HUES48 (cell line): ENCODE measurements around the gene ARMC9.

Experiments
- H3K27ac ChIP-seq: one replicate; pipeline ENCODE4 v1.7.0; 2013; ENCODE audit warnings: low read depth, low read length, inconsistent platforms
- H3K27me3 ChIP-seq: 2 replicates; pipeline ENCODE4 v1.6.1; 2013; ENCODE audit warnings: mild to moderate bottlenecking, low read length; ENCODE audit not compliant: control insufficient read depth, insufficient read depth
- H3K36me3 ChIP-seq: 2 replicates; pipeline ENCODE4 v1.6.1; 2013; ENCODE audit warnings: low read length; ENCODE audit not compliant: control insufficient read depth, insufficient read depth
- H3K4me1 ChIP-seq: 2 replicates; pipeline ENCODE4 v1.6.1; 2013; ENCODE audit warnings: mild to moderate bottlenecking, low read length; ENCODE audit not compliant: control insufficient read depth, insufficient read depth
- H3K4me3 ChIP-seq: 2 replicates; pipeline ENCODE4 v1.5.1; 2013; ENCODE audit warnings: mild to moderate bottlenecking, low read depth, low read length
- H3K9ac ChIP-seq: 2 replicates; pipeline ENCODE4 v1.6.1; 2013; ENCODE audit warnings: mild to moderate bottlenecking, low read depth, low read length, moderate library complexity
- H3K9me3 ChIP-seq: 2 replicates; pipeline ENCODE4 v1.6.1; 2013; ENCODE audit warnings: low read length; ENCODE audit not compliant: control insufficient read depth, insufficient read depth

ARMC9 gene

DNA sequence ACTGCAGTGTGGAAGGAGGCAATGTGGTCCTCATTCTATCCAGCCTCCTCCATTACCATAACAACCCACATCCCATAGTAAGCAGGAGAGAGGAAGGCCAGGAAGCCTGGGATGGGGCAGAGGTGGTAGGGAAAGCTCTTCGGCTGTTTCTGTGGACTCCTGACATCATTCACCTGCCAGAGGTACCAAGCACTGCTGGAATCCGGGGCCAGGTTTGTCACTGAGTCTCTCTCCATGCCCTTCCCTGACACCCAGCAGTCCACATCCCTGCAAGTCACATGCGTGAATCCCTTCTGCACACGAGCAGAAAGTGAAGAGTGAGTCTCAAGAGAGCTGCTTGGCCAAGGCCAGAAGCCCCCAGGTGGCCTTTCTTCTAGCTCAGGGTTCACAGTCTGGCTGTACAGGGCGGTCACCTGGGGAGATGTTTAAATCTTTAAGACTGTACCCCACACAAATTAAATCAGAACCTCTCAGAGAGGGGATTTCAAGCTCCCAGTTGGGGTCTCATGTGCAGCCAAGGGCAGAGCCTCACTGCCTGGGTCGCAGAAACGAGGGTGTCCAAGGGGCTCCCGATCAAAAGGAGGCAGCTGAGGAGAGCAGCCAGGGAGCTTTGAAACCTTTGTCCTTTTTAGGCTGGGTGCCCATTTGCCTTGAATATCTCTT, 94.2 kb downstream of the ARMC9 start:
- Histone ChIP-seq H3K27me3 (no peaks in the 10 kb centered on the region), H3K4me1 (peaks cover 5% of the 10 kb centered on the region; the same call in 1 of the 2 replicates), H3K4me3 (no peak overlapping the region), H3K36me3 (peaks cover 17% of the 10 kb centered on the region), H3K27ac (no peak overlapping the region), H3K9me3 (no peaks in the 10 kb centered on the region), H3K9ac (no peak overlapping the region)

DNA sequence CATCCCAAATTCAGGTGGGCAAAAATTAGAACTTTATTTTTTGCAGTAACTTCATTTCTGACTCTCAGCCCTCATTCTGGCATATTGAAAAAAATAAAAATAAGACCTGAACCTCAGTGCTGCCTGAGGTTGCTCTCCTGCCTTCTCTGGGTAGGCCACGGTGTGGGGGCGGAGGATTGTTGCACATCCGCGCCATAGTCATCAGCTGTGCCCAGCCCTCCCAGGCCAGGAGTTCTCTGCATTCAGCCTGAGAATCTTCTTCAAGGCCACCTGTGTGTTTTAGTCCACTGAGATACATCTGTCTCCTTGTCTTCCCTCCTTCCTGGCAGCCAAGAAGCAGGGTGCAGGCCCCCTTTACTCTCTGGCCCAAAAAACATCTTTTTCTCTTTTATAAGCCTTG, 94.7 kb downstream of the ARMC9 start:
- Histone ChIP-seq H3K27ac (no peak overlapping the region), H3K9ac (no peak overlapping the region), H3K27me3 (no peaks in the 10 kb centered on the region), H3K9me3 (no peaks in the 10 kb centered on the region), H3K4me1 (peaks cover 5% of the 10 kb centered on the region; the same call in 1 of the 2 replicates), H3K36me3 (peaks cover 17% of the 10 kb centered on the region), H3K4me3 (no peak overlapping the region)

DNA sequence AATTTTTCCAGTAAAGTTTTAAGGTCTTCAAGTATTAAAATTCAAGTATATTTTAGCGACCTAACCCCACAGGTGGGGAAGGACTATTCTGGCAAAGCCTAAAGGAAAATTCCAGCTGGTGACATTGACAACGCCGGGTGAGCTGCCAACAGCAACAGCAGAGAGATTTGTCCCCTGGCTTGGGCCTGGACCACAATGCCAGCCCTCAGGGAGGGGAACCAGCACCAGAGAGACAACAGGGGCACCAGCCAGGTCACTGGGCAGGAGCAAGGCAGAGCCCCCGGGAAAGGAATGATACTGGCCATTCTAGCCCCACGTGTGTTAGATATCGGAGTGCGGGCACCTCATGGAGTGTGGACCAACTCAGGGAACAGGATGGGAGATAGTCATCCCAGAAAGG, 95.7 kb downstream of the ARMC9 start:
- Histone ChIP-seq H3K9ac (no peak overlapping the region), H3K27ac (no peak overlapping the region), H3K4me1 (peaks cover 5% of the 10 kb centered on the region; the same call in 1 of the 2 replicates)

GRCh38 chr2:231294571-231295362, 96.3 kb downstream of the ARMC9 start:
- H3K4me1 ChIP-seq, result peaks cover 5% of the 10 kb centered on the region; the same call in 1 of the 2 replicates
- H3K9me3 ChIP-seq, result no peaks in the 10 kb centered on the region
- no peak overlapping the region for H3K9ac ChIP-seq

More for the DNA sequence above, 95.7 kb downstream of the ARMC9 start:
- Histone ChIP-seq H3K27me3 (no peaks in the 10 kb centered on the region), H3K9me3 (no peaks in the 10 kb centered on the region), H3K36me3 (peaks cover 17% of the 10 kb centered on the region), H3K4me3 (no peak overlapping the region)

DNA sequence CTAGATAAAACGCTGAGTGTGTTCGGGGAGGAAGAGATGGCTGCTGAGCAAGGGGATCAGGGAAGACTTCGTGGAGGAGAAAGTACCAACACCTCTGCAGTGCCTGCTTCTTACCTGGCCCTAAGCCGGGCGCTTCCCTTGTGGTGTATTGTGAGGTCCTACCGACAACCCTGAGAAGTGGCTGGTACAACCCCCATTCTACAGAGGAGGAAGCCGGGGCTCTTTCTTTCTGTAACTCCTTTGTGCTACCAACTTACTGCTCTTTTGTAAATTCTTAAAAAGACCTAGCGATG, 96.9 kb downstream of the ARMC9 start:
- no peak overlapping the region for H3K4me3 ChIP-seq
- peaks cover 5% of the 10 kb centered on the region; the same call in 1 of the 2 replicates for H3K4me1 ChIP-seq
- no peaks in the 10 kb centered on the region for H3K27me3 ChIP-seq
- peaks cover 17% of the 10 kb centered on the region for H3K36me3 ChIP-seq
- H3K9me3 ChIP-seq, result no peaks in the 10 kb centered on the region
- no peak overlapping the region for H3K9ac ChIP-seq
- no peak overlapping the region for H3K27ac ChIP-seq

More at GRCh38 chr2:231294571-231295362, 96.3 kb downstream of the ARMC9 start:
- H3K36me3 ChIP-seq, result peaks cover 17% of the 10 kb centered on the region
- H3K27ac ChIP-seq, result no peak overlapping the region
- no peaks in the 10 kb centered on the region for H3K27me3 ChIP-seq
- no peak overlapping the region for H3K4me3 ChIP-seq

GRCh38 chr2:231296401-231296974, 98.1 kb downstream of the ARMC9 start:
- no peaks in the 10 kb centered on the region for H3K9me3 ChIP-seq
- H3K9ac ChIP-seq, result no peak overlapping the region
- H3K4me1 ChIP-seq, result peaks cover 5% of the 10 kb centered on the region; the same call in 1 of the 2 replicates
- H3K27ac ChIP-seq, result peak overlapping the region; percentile 32
- H3K4me3 ChIP-seq, result no peak overlapping the region
- H3K27me3 ChIP-seq, result no peaks in the 10 kb centered on the region
- H3K36me3 ChIP-seq, result peaks cover 13% of the 10 kb centered on the region; the same call in 1 of the 2 replicates

GRCh38 chr2:231297108-231297908, 98.9 kb downstream of the ARMC9 start:
- Histone ChIP-seq H3K4me3 (no peak overlapping the region), H3K27ac (no peak overlapping the region), H3K36me3 (peaks cover 13% of the 10 kb centered on the region; the same call in 1 of the 2 replicates), H3K4me1 (peaks cover 5% of the 10 kb centered on the region; the same call in 1 of the 2 replicates), H3K9me3 (no peaks in the 10 kb centered on the region), H3K27me3 (no peaks in the 10 kb centered on the region), H3K9ac (no peak overlapping the region)

DNA sequence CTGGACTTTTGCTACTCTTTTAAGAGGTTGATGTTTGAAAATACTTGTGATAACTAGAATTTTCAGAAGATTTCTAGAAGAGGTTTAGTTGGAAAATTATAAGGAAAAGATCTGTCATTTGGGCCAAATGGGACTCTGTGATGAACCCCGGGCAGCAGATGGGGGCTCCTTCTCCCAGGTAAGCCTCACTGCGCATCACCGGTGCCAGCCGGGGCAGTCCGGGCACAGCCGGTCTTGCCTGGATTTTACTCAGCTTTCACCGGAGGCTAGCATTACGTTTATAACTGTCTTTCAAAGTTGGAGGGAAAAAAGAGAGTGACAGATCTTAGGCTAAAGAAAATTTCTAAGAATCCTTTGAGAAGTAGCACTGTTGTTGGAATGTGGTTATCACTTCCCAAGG, 99.7 kb downstream of the ARMC9 start:
- Histone ChIP-seq H3K9me3 (no peaks in the 10 kb centered on the region), H3K4me1 (peaks cover 5% of the 10 kb centered on the region; the same call in 1 of the 2 replicates), H3K27me3 (no peaks in the 10 kb centered on the region), H3K36me3 (peaks cover 9% of the 10 kb centered on the region; the same call in 1 of the 2 replicates), H3K4me3 (no peak overlapping the region), H3K27ac (no peak overlapping the region), H3K9ac (no peak overlapping the region)

DNA sequence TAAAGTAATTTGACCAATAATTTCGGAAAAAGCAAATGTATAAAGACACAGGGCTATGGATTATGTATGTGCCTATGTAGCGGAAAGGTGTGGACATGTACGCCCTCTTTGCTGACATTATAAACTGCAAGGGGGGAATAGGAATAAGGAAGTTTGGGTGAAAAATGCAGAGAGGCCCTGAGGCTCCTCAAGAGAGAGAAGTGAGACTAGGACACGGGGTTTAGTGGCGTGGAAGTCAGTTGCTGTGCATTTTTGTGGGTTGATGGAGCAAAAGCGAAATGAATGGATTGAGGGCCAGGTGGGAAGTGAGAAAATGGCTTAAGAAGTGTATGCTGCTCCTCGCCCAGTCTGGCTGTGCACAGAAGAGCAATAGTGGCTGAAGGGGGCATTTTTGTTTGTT, 100.8 kb downstream of the ARMC9 start:
- H3K27ac ChIP-seq, result no peak overlapping the region
- H3K27me3 ChIP-seq, result no peaks in the 10 kb centered on the region
- no peaks in the 10 kb centered on the region for H3K9me3 ChIP-seq
- peaks cover 5% of the 10 kb centered on the region; the same call in 1 of the 2 replicates for H3K4me1 ChIP-seq
- H3K9ac ChIP-seq, result no peak overlapping the region
- no peaks in the 10 kb centered on the region for H3K36me3 ChIP-seq
- H3K4me3 ChIP-seq, result no peak overlapping the region

DNA sequence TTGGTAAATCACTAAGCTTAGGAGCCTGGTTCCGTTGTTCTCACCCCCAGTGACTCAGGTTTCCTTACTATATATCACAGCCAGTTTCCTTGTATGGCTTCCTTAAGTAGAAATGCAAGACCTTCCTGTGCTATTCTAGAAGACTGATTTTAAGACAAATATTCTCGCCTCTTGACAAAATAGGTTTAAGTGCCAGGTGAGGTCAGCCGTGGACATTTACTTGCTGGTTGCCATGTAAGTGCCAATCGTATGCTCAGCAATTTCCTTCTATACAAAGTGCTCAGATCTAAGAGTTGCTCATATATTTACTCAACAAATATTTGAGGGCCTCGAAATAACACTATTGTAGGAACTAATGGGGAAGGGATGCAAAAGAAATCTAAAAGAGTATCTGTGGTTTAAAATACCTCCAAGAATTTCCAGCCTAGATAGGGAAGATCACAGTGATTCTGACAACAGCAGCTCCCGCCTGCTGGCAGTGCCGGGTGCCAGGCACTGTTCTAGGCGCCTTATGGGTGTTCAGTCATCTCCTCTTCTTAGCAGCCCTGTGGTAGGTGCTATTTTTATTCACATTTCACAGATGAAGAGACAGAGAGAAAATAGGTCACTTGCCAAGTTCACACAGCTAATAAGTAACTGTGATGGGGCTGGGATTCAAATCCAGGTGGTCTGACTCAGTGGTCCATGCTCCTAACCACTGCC, 101.7 kb downstream of the ARMC9 start:
- Histone ChIP-seq H3K36me3 (no peaks in the 10 kb centered on the region), H3K27me3 (no peaks in the 10 kb centered on the region), H3K4me1 (peaks cover 5% of the 10 kb centered on the region; the same call in 1 of the 2 replicates), H3K27ac (no peak overlapping the region), H3K4me3 (no peak overlapping the region), H3K9ac (no peak overlapping the region), H3K9me3 (no peaks in the 10 kb centered on the region)
